HG03103 (cell line): ENCODE data around the gene MEGF10.

Experiments
- ATAC-seq: cut with Tn5 transposase; IDR thresholded peaks from one replicate; pipeline ENCODE4 v1.9.1; 2021; ENCODE audit warnings: low read depth; ENCODE audit not compliant: unreplicated experiment

MEGF10 gene

GRCh38 chr5:127508644-127509373 is 218.2 kb downstream of the MEGF10 start:
- ATAC-seq, result no peak
